ENCODE data around the gene SIGLEC15.
A peak's percentile ranks its signal among the peaks of the same experiment; 100 is the strongest.

GRCh38 chr18:45828917-45829811 lies 3.7 kb downstream of the SIGLEC15 start:
- TF ChIP-seq CTCF (IDR thresholded peaks at IDR 0.05; ENCODE audit: insufficient read depth, low read length), result no peak
- TF ChIP-seq POLR2AphosphoS5 (IDR thresholded peaks at IDR 0.05; ENCODE audit: low read depth), result peak; percentile 39
- no peak for TF ChIP-seq REST (IDR thresholded peaks at IDR 0.05; ENCODE audit: insufficient replicate concordance, low read depth)
- no peak for TF ChIP-seq GABPA (IDR thresholded peaks at IDR 0.05; ENCODE audit: low read depth)
- TF ChIP-seq SPI1 (IDR thresholded peaks at IDR 0.05; ENCODE audit: borderline replicate concordance, low read depth), result peak; percentile 82

All from HL-60 (cell line).